H1 (cell line): ENCODE measurements around the gene WNT9A.

Experiments
- CEBPB ChIP-seq: IDR thresholded peaks from 2 replicates; pipeline ENCODE4 v1.6.1; 2012; ENCODE audit warnings: low read depth, low read length
- GTF2F1 ChIP-seq: IDR thresholded peaks from 2 replicates; pipeline ENCODE4 v1.6.1; 2012; ENCODE audit warnings: low read depth, low read length, improper control_type of control experiment, borderline replicate concordance

DNA sequence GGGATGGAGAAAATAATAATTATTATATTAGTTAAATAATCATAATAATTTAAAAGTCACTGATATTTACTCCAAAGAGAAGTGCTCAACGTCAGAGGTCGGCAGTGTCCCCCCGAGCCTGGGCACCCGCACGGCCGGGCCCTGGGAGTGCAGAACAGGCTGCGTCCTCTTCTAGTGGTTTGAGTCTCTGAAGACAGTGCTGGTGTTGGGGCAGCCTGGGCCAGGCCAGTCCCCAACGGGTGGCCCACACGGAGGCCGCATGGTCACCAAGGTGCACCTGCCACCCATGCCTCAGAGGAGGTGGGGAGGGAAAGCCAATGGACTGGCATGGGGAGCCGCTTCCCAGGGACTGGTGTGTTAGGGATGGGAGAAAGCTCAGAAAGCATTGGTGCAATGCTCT, 27.3 kb downstream of the WNT9A start:
- TF ChIP-seq CEBPB (no peak), GTF2F1 (no peak)
